Liver (tissue), 9 donors: ENCODE measurements around the gene TESK2. TPM values are rescaled to one million over a fixed set of nuclear protein-coding genes. Genes with fewer than 3 reads are reported as not detected.

Experiments used
- DNase-seq: peaks from one replicate; pipeline ENCODE4 v3.0.0-alpha.2; 2017; ENCODE audit warnings: low spot score
- H3K27ac ChIP-seq, 2 donors: one replicate each; pipeline ENCODE4 v1.7.0; 2013; ENCODE audit warnings: inconsistent platforms in 2 of 2, low read length in 2 of 2, control low read depth in 1 of 2, low read depth in 1 of 2, mild to moderate bottlenecking in 1 of 2
- H3K27me3 ChIP-seq, 4 donors: one replicate each; pipeline versions ENCODE4 v1.6.1 to v1.7.0; 2013; ENCODE audit warnings: low read length in 3 of 4, inconsistent platforms in 1 of 4, mild to moderate bottlenecking in 1 of 4, moderate library complexity in 1 of 4; ENCODE audit not compliant: control insufficient read depth in 4 of 4, insufficient read depth in 4 of 4
- H3K36me3 ChIP-seq, 4 donors: one replicate each; pipeline versions ENCODE4 v1.6.1 to v1.7.0; 2013; ENCODE audit warnings: low read length in 3 of 4, mild to moderate bottlenecking in 3 of 4, low read depth in 1 of 4, moderate library complexity in 1 of 4; ENCODE audit not compliant: control insufficient read depth in 4 of 4, insufficient read depth in 3 of 4
- H3K4me1 ChIP-seq, 4 donors: one replicate each; pipeline versions ENCODE4 v1.6.1 to v1.7.0; 2013; ENCODE audit warnings: low read length in 3 of 4, mild to moderate bottlenecking in 3 of 4, moderate library complexity in 1 of 4; ENCODE audit not compliant: control insufficient read depth in 4 of 4, insufficient read depth in 4 of 4
- H3K4me3 ChIP-seq, 3 donors: one replicate each; pipeline versions ENCODE4 v1.6.1 to v1.7.0; 2013; ENCODE audit warnings: low read length in 3 of 3, control low read depth in 1 of 3, low read depth in 1 of 3, mild to moderate bottlenecking in 1 of 3
- H3K9ac ChIP-seq, 2 donors: one replicate each; pipeline ENCODE4 v1.7.0; 2013; ENCODE audit warnings: low read length in 2 of 2, mild to moderate bottlenecking in 2 of 2, moderate library complexity in 2 of 2, control low read depth in 1 of 2, low read depth in 1 of 2
- H3K9me3 ChIP-seq, 4 donors: one replicate each; pipeline versions ENCODE4 v1.6.1 to v1.7.0; 2013; ENCODE audit warnings: low read length in 3 of 4; ENCODE audit not compliant: control insufficient read depth in 4 of 4
- ATF3 ChIP-seq: IDR thresholded peaks from 2 replicates; pipeline ENCODE4 v1.6.1; 2016; ENCODE audit warnings: antibody characterized with exemption
- CTCF ChIP-seq: fragments of 150-350 bp; IDR thresholded peaks from 2 replicates; pipeline ENCODE4 v1.5.1; 2017; ENCODE audit warnings: improper control_type of control experiment, low read depth, low read length; ENCODE audit not compliant: missing input control
- EGR1 ChIP-seq, 2 donors: IDR thresholded peaks; 2 replicates each; pipeline ENCODE4 v1.6.1; 2016 to 2018; ENCODE audit warnings: antibody characterized with exemption in 2 of 2, low read depth in 2 of 2
- FOXA1 ChIP-seq: IDR thresholded peaks from 2 replicates; pipeline ENCODE4 v1.6.1; 2016; ENCODE audit warnings: antibody characterized with exemption
- FOXA2 ChIP-seq: IDR thresholded peaks from 2 replicates; pipeline ENCODE4 v1.6.1; 2016; ENCODE audit warnings: antibody characterized with exemption
- GABPA ChIP-seq, 2 donors: IDR thresholded peaks in 1 of 2; conservative IDR thresholded peaks in 1 of 2; 2 replicates each; pipeline ENCODE4 v1.6.1; 2016; ENCODE audit warnings: antibody characterized with exemption in 2 of 2, mild to moderate bottlenecking in 1 of 2, moderate library complexity in 1 of 2
- HNF4A ChIP-seq, 2 donors: conservative IDR thresholded peaks; 2 replicates each; pipeline ENCODE4 v1.6.1; 2016; ENCODE audit warnings: antibody characterized with exemption in 2 of 2, mild to moderate bottlenecking in 2 of 2
- HNF4G ChIP-seq: IDR thresholded peaks from 2 replicates; pipeline ENCODE4 v1.6.1; 2016; ENCODE audit warnings: antibody characterized with exemption
- JUND ChIP-seq, 2 donors: IDR thresholded peaks; 2 replicates each; pipeline ENCODE4 v1.6.1; 2016; ENCODE audit warnings: antibody characterized with exemption in 2 of 2
- MAX ChIP-seq: IDR thresholded peaks from 2 replicates; pipeline ENCODE4 v1.6.1; 2016; ENCODE audit warnings: antibody characterized with exemption
- NR2F2 ChIP-seq: IDR thresholded peaks from 2 replicates; pipeline ENCODE4 v1.6.1; 2016; ENCODE audit warnings: antibody characterized with exemption
- RAD21 ChIP-seq, 2 donors: IDR thresholded peaks; 2 replicates each; pipeline ENCODE4 v1.6.1; 2016; ENCODE audit warnings: antibody characterized with exemption in 2 of 2, mild to moderate bottlenecking in 2 of 2
- REST ChIP-seq: IDR thresholded peaks from 2 replicates; pipeline ENCODE4 v1.6.1; 2016; ENCODE audit warnings: antibody characterized with exemption, mild to moderate bottlenecking
- RXRA ChIP-seq, 2 donors: IDR thresholded peaks; 2 replicates each; pipeline ENCODE4 v1.6.1; 2017 to 2018; ENCODE audit warnings: antibody characterized with exemption in 2 of 2, mild to moderate bottlenecking in 1 of 2
- SP1 ChIP-seq: IDR thresholded peaks from 2 replicates; pipeline ENCODE4 v1.6.1; 2018; ENCODE audit warnings: antibody characterized with exemption, mild to moderate bottlenecking
- TAF1 ChIP-seq: conservative IDR thresholded peaks from 2 replicates; pipeline ENCODE4 v1.6.1; 2016; ENCODE audit warnings: antibody characterized with exemption, mild to moderate bottlenecking
- YY1 ChIP-seq: IDR thresholded peaks from 2 replicates; pipeline ENCODE4 v1.6.1; 2016; ENCODE audit warnings: antibody characterized with exemption, mild to moderate bottlenecking
- ZBTB33 ChIP-seq: IDR thresholded peaks from 2 replicates; pipeline ENCODE4 v1.6.1; 2016; ENCODE audit warnings: antibody characterized with exemption
- WGBS: extraction: QIAGEN DNeasy Blood & Tissue Kit; methylation state at CpG from one replicate; pipeline ENCODE4 v1.1.7; 2013; 5-methylcytosine and 5-hydroxymethylcytosine counted together
- polyA plus RNA-seq, 2 donors: library from polyadenylated mRNA; stranded (reverse) in 1 of 2; unstranded in 1 of 2; fragments of 200-250 nt in 1 of 2; fragments of >200 nt in 1 of 2; fragmentation: Nextera tagmentation in 1 of 2; extraction: Ambion mirVana in 1 of 2; gene quantifications; one replicate each; pipeline versions ENCODE4 v1.2.1 to v1.2.3, GENCODE V29; 2013 to 2015
- total RNA-seq, 2 donors: library from RNA; depleted of rRNA; stranded (reverse); fragments of >200 nt; gene quantifications; one replicate each; pipeline ENCODE4 v1.2.3, GENCODE V29; 2014
- donor health status: healthy.
- donor health status: healthy.
- donor health status: healthy.
- donor health status: healthy.
- donor health status: healthy.

Gene TESK2
- total and polyA plus RNA-seq, 4 donors = 2.4 to 8.2 (median 5.2) TPM

- DNase-seq = no peak
- Histone ChIP-seq H3K9me3 (no peaks in the 10 kb centered on the region), H3K27ac (peak overlapping the region; percentile 90 to 96), H3K4me3 (peak overlapping the region; percentile 65 to 96 (median 80)), H3K9ac (peak overlapping the region; percentile 83 to 87), H3K4me1 (peaks cover 3 to 17% (median 10%) of the 10 kb centered on the region in 4 donors), H3K36me3 (no peaks in the 10 kb centered on the region), H3K27me3 (no peaks in the 10 kb centered on the region)
- no peak for TF ChIP-seq GABPA (IDR thresholded peaks at IDR 0.05 in 1 of 2, conservative IDR thresholded peaks at IDR 0.05 in 1 of 2)
- no peak for TF ChIP-seq MAX
- TF ChIP-seq EGR1 (IDR thresholded peaks at IDR 0.05; ENCODE audit: low read depth in 2 of 2) = no peak
- TF ChIP-seq HNF4A (conservative IDR thresholded peaks at IDR 0.05) = peak; percentile 28 to 30
- peak in 1 of 2 donors; percentile 29 for TF ChIP-seq RAD21 (IDR thresholded peaks at IDR 0.05)
- TF ChIP-seq RXRA (IDR thresholded peaks at IDR 0.05) = peak; percentile 64 to 81
- 40% methylated on average over 15 of the region's 15 CpGs for WGBS
Measured at GRCh38 chr1:45304311-45305081, 186.5 kb downstream of the TESK2 start.

GRCh38 chr1:45303520-45304310, 187.2 kb downstream of the TESK2 start:
- under 1% methylated on average over 68 of the region's 68 CpGs for WGBS

More at GRCh38 chr1:45303520-45304310, 187.2 kb downstream of the TESK2 start:
- H3K4me1 ChIP-seq = peaks cover 3 to 17% (median 10%) of the 10 kb centered on the region in 4 donors
- DNase-seq = peak; percentile 98
- no peaks in the 10 kb centered on the region for H3K27me3 ChIP-seq
- H3K36me3 ChIP-seq = no peaks in the 10 kb centered on the region
- no peaks in the 10 kb centered on the region for H3K9me3 ChIP-seq
- TF ChIP-seq EGR1 (IDR thresholded peaks at IDR 0.05; ENCODE audit: low read depth in 2 of 2) = peak in 1 of 2 donors; percentile 66
- TF ChIP-seq ZBTB33 = no peak
- TF ChIP-seq YY1 = peak; percentile 86
- TF ChIP-seq TAF1 = no peak
- TF ChIP-seq HNF4G = no peak
- TF ChIP-seq GABPA (IDR thresholded peaks at IDR 0.05 in 1 of 2, conservative IDR thresholded peaks at IDR 0.05 in 1 of 2) = peak; percentile 50 to 88
- TF ChIP-seq FOXA1 = no peak
- peak; percentile 61 for TF ChIP-seq ATF3
- TF ChIP-seq REST = no peak
- peak; percentile 31 for TF ChIP-seq MAX
- TF ChIP-seq NR2F2 = no peak
- peak; percentile 75 for TF ChIP-seq SP1
- peak; percentile 17 to 52 for TF ChIP-seq JUND (IDR thresholded peaks at IDR 0.05)
- no peak for TF ChIP-seq FOXA2
- peak; percentile 50 for TF ChIP-seq CTCF
- TF ChIP-seq HNF4A (conservative IDR thresholded peaks at IDR 0.05) = peak; percentile 4 to 19
- TF ChIP-seq RAD21 (IDR thresholded peaks at IDR 0.05) = peak; percentile 65 to 76
- TF ChIP-seq RXRA (IDR thresholded peaks at IDR 0.05) = peak; percentile 3 to 54
- peak overlapping the region; percentile 90 to 96 for H3K27ac ChIP-seq
- H3K4me3 ChIP-seq = peak overlapping the region; percentile 65 to 96 (median 80)
- H3K9ac ChIP-seq = peak overlapping the region; percentile 83 to 87
